ENCODE data around the gene ITGA5.

Gene ITGA5

GRCh38 chr12:54377797-54378515, 41.1 kb downstream of the ITGA5 start:
- TF ChIP-seq POLR2AphosphoS5 (IDR thresholded peaks at IDR 0.05; ENCODE audit: low read depth, low read length) (no peak), FOXP2 (optimal IDR thresholded peaks at IDR 0.05; ENCODE audit: borderline replicate concordance, extremely low read depth, extremely low read length, insufficient read depth) (no peak), SIN3A (IDR thresholded peaks at IDR 0.05; ENCODE audit: borderline replicate concordance, insufficient read depth, low read length) (no peak), REST (IDR thresholded peaks at IDR 0.05; ENCODE audit: insufficient read depth in 1 of 2, low read depth in 2 of 2, low read length in 2 of 2) (no peak), TAF1 (IDR thresholded peaks at IDR 0.05; ENCODE audit: borderline replicate concordance, insufficient read depth, low read length) (no peak)

- TF ChIP-seq TAF1 (IDR thresholded peaks at IDR 0.05; ENCODE audit: borderline replicate concordance, insufficient read depth, low read length) (no peak), POLR2AphosphoS5 (IDR thresholded peaks at IDR 0.05; ENCODE audit: low read depth, low read length) (no peak), FOXP2 (optimal IDR thresholded peaks at IDR 0.05; ENCODE audit: borderline replicate concordance, extremely low read depth, extremely low read length, insufficient read depth) (no peak), SIN3A (IDR thresholded peaks at IDR 0.05; ENCODE audit: borderline replicate concordance, insufficient read depth, low read length) (no peak), REST (IDR thresholded peaks at IDR 0.05; ENCODE audit: insufficient read depth in 1 of 2, low read depth in 2 of 2, low read length in 2 of 2) (peak in 1 of 2 experiments; percentile 71; a peak in 1 of 4 replicates)
These were observed 42.1 kb downstream of the ITGA5 start for GRCh38 chr12:54377007-54377406.

- no peak for TF ChIP-seq TAF1 (IDR thresholded peaks at IDR 0.05; ENCODE audit: borderline replicate concordance, insufficient read depth, low read length)
These were observed 42.5 kb downstream of the ITGA5 start for GRCh38 chr12:54376596-54376995.

GRCh38 chr12:54375259-54375579, 43.8 kb downstream of the ITGA5 start:
- TF ChIP-seq REST (IDR thresholded peaks at IDR 0.05; ENCODE audit: insufficient read depth in 1 of 2, low read depth in 2 of 2, low read length in 2 of 2) (no peak), TAF1 (IDR thresholded peaks at IDR 0.05; ENCODE audit: borderline replicate concordance, insufficient read depth, low read length) (no peak), POLR2AphosphoS5 (IDR thresholded peaks at IDR 0.05; ENCODE audit: low read depth, low read length) (no peak), FOXP2 (optimal IDR thresholded peaks at IDR 0.05; ENCODE audit: borderline replicate concordance, extremely low read depth, extremely low read length, insufficient read depth) (no peak), SIN3A (IDR thresholded peaks at IDR 0.05; ENCODE audit: borderline replicate concordance, insufficient read depth, low read length) (no peak)

- TF ChIP-seq FOXP2 (optimal IDR thresholded peaks at IDR 0.05; ENCODE audit: borderline replicate concordance, extremely low read depth, extremely low read length, insufficient read depth) (no peak), REST (IDR thresholded peaks at IDR 0.05; ENCODE audit: insufficient read depth in 1 of 2, low read depth in 2 of 2, low read length in 2 of 2) (no peak), TAF1 (IDR thresholded peaks at IDR 0.05; ENCODE audit: borderline replicate concordance, insufficient read depth, low read length) (no peak), SIN3A (IDR thresholded peaks at IDR 0.05; ENCODE audit: borderline replicate concordance, insufficient read depth, low read length) (no peak), POLR2AphosphoS5 (IDR thresholded peaks at IDR 0.05; ENCODE audit: low read depth, low read length) (no peak)
These were observed 44.4 kb downstream of the ITGA5 start for GRCh38 chr12:54374562-54375258.

Measured in PFSK-1 (cell line).